ENCODE data around the gene JOSD1. TPM values are rescaled to one million over a fixed set of nuclear protein-coding genes. Genes with fewer than 3 reads are reported as not detected.
A peak's percentile ranks its signal among the peaks of the same experiment; 100 is the strongest.

Gene JOSD1
- total and polyA plus RNA-seq, 10 of the 15 experiments (the other 5 are each of a cell fraction or from before 2014, with no cell fraction given) = 6.2 to 54.6 (median 40.5) TPM

- H3K9ac ChIP-seq (ENCODE audit: control insufficient read depth, insufficient read depth, low read length) = no peak overlapping the region
- ChIA-PET CTCF (interaction anchor here (0.8 kb wide), 1 partner anchor 19 kb away, joined by 4 read pairs; no protein-coding TSS in a partner anchor), POLR2A (interaction anchor here (0.6 kb wide), 2 partner anchors 191 to 409 kb away, joined by 5 to 6 read pairs; no protein-coding TSS in a partner anchor), RAD21 (ENCODE audit: unreplicated experiment) (no interaction called here), SMC1A (ENCODE audit: uncharacterized antibody, unreplicated experiment) (no interaction called here)
- H3K27ac ChIP-seq (ENCODE audit: control insufficient read depth, insufficient read depth) = no peak overlapping the region
- in situ Hi-C loops (cut with MboI) = no loop called here
- H3K27me3 ChIP-seq (replicated peaks in 1 of 2; ENCODE audit: control insufficient read depth in 2 of 2, insufficient read depth in 2 of 2, low read length in 1 of 2) = no peaks in the 10 kb centered on the region
- no peak overlapping the region for H3K4me2 ChIP-seq (ENCODE audit: control insufficient read depth, insufficient read depth)
- H3K9me3 ChIP-seq (replicated peaks; ENCODE audit: control insufficient read depth, insufficient read depth, low read length) = no peaks in the 10 kb centered on the region
- H3K79me2 ChIP-seq (ENCODE audit: control insufficient read depth, insufficient read depth, low read length) = no peaks in the 10 kb centered on the region
- intact Hi-C loops (cut with micrococcal nuclease; ENCODE audit: unreplicated experiment) = no loop called here
- no peak overlapping the region for H2AFZ ChIP-seq (ENCODE audit: control insufficient read depth, low read depth, low read length)
- FAIRE-seq (no peak), ATAC-seq (no peak), DNase-seq (ENCODE audit: low read depth, low spot score) (no peak)
- WGBS (ENCODE audit: insufficient coverage, insufficient replicate concordance, low lambda C conversion rate, missing lambda C conversion rate) = 96% methylated on average over 18 of the region's 18 CpGs
- peaks cover 2% of the 10 kb centered on the region; the same call in 1 of the 2 replicates for H4K20me1 ChIP-seq (ENCODE audit: control insufficient read depth, insufficient read depth)
- no TSS peak for BruUV-seq (replicated peaks)
- no peak for TF ChIP-seq RUNX3 (IDR thresholded peaks at IDR 0.05; ENCODE audit: low read length)
- no peak for TF ChIP-seq CBX5 (IDR thresholded peaks at IDR 0.05; ENCODE audit: low read depth)
- no peak for TF ChIP-seq HDAC2 (IDR thresholded peaks at IDR 0.05)
- H3K4me3 ChIP-seq = no peak overlapping the region
- H3K36me3 ChIP-seq (ENCODE audit: control insufficient read depth in 2 of 2, insufficient read depth in 2 of 2, low read length in 1 of 2) = peaks cover 41 to 74% of the 10 kb centered on the region in 2 experiments
- no peaks in the 10 kb centered on the region for H3K4me1 ChIP-seq (ENCODE audit: control insufficient read depth, insufficient read depth, low read length)
These were observed 28.4 kb upstream of the JOSD1 start for GRCh38 chr22:38728871-38729796.

- 95% methylated on average over 15 of the region's 15 CpGs for WGBS (ENCODE audit: insufficient coverage, insufficient replicate concordance, low lambda C conversion rate, missing lambda C conversion rate)
- H3K4me1 ChIP-seq (ENCODE audit: control insufficient read depth, insufficient read depth, low read length) = no peaks in the 10 kb centered on the region
- no peak overlapping the region for H3K27ac ChIP-seq (ENCODE audit: control insufficient read depth, insufficient read depth)
- H3K4me3 ChIP-seq = no peak overlapping the region
- no peak overlapping the region for H3K9ac ChIP-seq (ENCODE audit: control insufficient read depth, insufficient read depth, low read length)
- H3K27me3 ChIP-seq (replicated peaks in 1 of 2; ENCODE audit: control insufficient read depth in 2 of 2, insufficient read depth in 2 of 2, low read length in 1 of 2) = no peaks in the 10 kb centered on the region
- no peak overlapping the region for H2AFZ ChIP-seq (ENCODE audit: control insufficient read depth, low read depth, low read length)
- ChIA-PET CTCF (no interaction called here), RAD21 (ENCODE audit: unreplicated experiment) (no interaction called here), POLR2A (no interaction called here), SMC1A (ENCODE audit: uncharacterized antibody, unreplicated experiment) (no interaction called here)
- no peaks in the 10 kb centered on the region for H3K79me2 ChIP-seq (ENCODE audit: control insufficient read depth, insufficient read depth, low read length)
- ATAC-seq = no peak
- peaks cover 50 to 74% of the 10 kb centered on the region in 2 experiments for H3K36me3 ChIP-seq (ENCODE audit: control insufficient read depth in 2 of 2, insufficient read depth in 2 of 2, low read length in 1 of 2)
- in situ Hi-C loops (cut with MboI) (no loop called here), intact Hi-C loops (cut with micrococcal nuclease; ENCODE audit: unreplicated experiment) (no loop called here)
- no peaks in the 10 kb centered on the region for H3K9me3 ChIP-seq (replicated peaks; ENCODE audit: control insufficient read depth, insufficient read depth, low read length)
- DNase-seq (ENCODE audit: low read depth, low spot score) = no peak
- H4K20me1 ChIP-seq (ENCODE audit: control insufficient read depth, insufficient read depth) = no peaks in the 10 kb centered on the region
- no peak overlapping the region for H3K4me2 ChIP-seq (ENCODE audit: control insufficient read depth, insufficient read depth)
- no peak for FAIRE-seq
- TF ChIP-seq E4F1 (IDR thresholded peaks at IDR 0.05; ENCODE audit: borderline replicate concordance, partially characterized antibody) (no peak), POLR2AphosphoS5 (IDR thresholded peaks at IDR 0.05; ENCODE audit: low read length) (peak; percentile 2; the same call in 1 of the 2 replicates), POLR2A (IDR thresholded peaks at IDR 0.05; ENCODE audit: low read depth, low read length) (0 out of 2 replicates have a peak, but pooled peaks have one; percentile 16)
- BruUV-seq (replicated peaks) = no TSS peak
These were observed 27.0 kb upstream of the JOSD1 start for GRCh38 chr22:38727530-38728451.
